Measurements from ENCODE around the gene EYA4. TPM values are rescaled to one million over a fixed set of nuclear protein-coding genes. Genes with fewer than 3 reads are reported as not detected.

Gene EYA4
- total RNA-seq, 2 experiments from 2014 or later = not detected

GRCh38 chr6:133348846-133349245 is 107.7 kb downstream of the EYA4 start:
- no peak for ATAC-seq (ENCODE audit: poor library complexity)
- CTCF ChIA-PET = no interaction called here

GRCh38 chr6:133350928-133351327 is 109.8 kb downstream of the EYA4 start:
- ChIA-PET CTCF (no interaction called here), POLR2A (no interaction called here)
- Mint-ChIP-seq H3K4me3 (no peak overlapping the region), H3K27me3 (peaks cover 12% of the 10 kb centered on the region), H3K4me1 (ENCODE audit: low read depth) (no peaks in the 10 kb centered on the region), H3K9me3 (no peaks in the 10 kb centered on the region), H3K27ac (no peak overlapping the region), H3K36me3 (ENCODE audit: low read depth) (no peaks in the 10 kb centered on the region)
- ATAC-seq (ENCODE audit: poor library complexity) (no peak), DNase-seq (no peak)
- Histone ChIP-seq H3K36me3 (ENCODE audit: insufficient read depth, low read length) (no peaks in the 10 kb centered on the region), H3K9me3 (ENCODE audit: control insufficient read depth in 1 of 2, insufficient read depth in 1 of 2, low read length in 2 of 2) (no peaks in the 10 kb centered on the region), H3K4me1 (ENCODE audit: insufficient read depth, low read length) (no peaks in the 10 kb centered on the region), H3K27ac (ENCODE audit: low read depth in 1 of 2, low read length in 2 of 2) (no peak overlapping the region), H3K27me3 (ENCODE audit: control insufficient read depth in 1 of 2, insufficient read depth in 2 of 2, low read length in 2 of 2) (no peaks in the 10 kb centered on the region), H3K4me3 (ENCODE audit: low read length) (no peak overlapping the region)
- intact Hi-C loops (cut with DNase I, micrococcal nuclease) = no loop called here
- TF ChIP-seq CTCF (IDR thresholded peaks at IDR 0.05) = no peak

More at GRCh38 chr6:133348846-133349245, 107.7 kb downstream of the EYA4 start:
- Histone ChIP-seq H3K9me3 (ENCODE audit: control insufficient read depth in 1 of 2, insufficient read depth in 1 of 2, low read length in 2 of 2) (no peaks in the 10 kb centered on the region), H3K27ac (ENCODE audit: low read depth in 1 of 2, low read length in 2 of 2) (no peak overlapping the region), H3K27me3 (ENCODE audit: control insufficient read depth in 1 of 2, insufficient read depth in 2 of 2, low read length in 2 of 2) (no peaks in the 10 kb centered on the region), H3K36me3 (ENCODE audit: insufficient read depth, low read length) (no peaks in the 10 kb centered on the region), H3K4me3 (ENCODE audit: low read length) (no peak overlapping the region), H3K4me1 (ENCODE audit: insufficient read depth, low read length) (no peaks in the 10 kb centered on the region)
- Mint-ChIP-seq H3K4me1 (ENCODE audit: low read depth) (no peaks in the 10 kb centered on the region), H3K9me3 (no peaks in the 10 kb centered on the region), H3K27ac (no peak overlapping the region), H3K27me3 (peaks cover 8% of the 10 kb centered on the region), H3K4me3 (no peak overlapping the region), H3K36me3 (ENCODE audit: low read depth) (no peaks in the 10 kb centered on the region)
- POLR2A ChIA-PET = no interaction called here
- intact Hi-C loops (cut with DNase I, micrococcal nuclease) = no loop called here
- DNase-seq = no peak
- TF ChIP-seq CTCF (IDR thresholded peaks at IDR 0.05) = no peak

- no peaks in the 10 kb centered on the region for H3K36me3 ChIP-seq (ENCODE audit: insufficient read depth, low read length)
- Mint-ChIP-seq H3K9me3 (no peaks in the 10 kb centered on the region), H3K36me3 (ENCODE audit: low read depth) (no peaks in the 10 kb centered on the region), H3K4me3 (no peak overlapping the region), H3K27me3 (peaks cover 12% of the 10 kb centered on the region), H3K4me1 (ENCODE audit: low read depth) (no peaks in the 10 kb centered on the region), H3K27ac (no peak overlapping the region)
- no peak overlapping the region for H3K27ac ChIP-seq (ENCODE audit: low read depth in 1 of 2, low read length in 2 of 2)
- H3K27me3 ChIP-seq (ENCODE audit: control insufficient read depth in 1 of 2, insufficient read depth in 2 of 2, low read length in 2 of 2) = no peaks in the 10 kb centered on the region
- no peak for DNase-seq
- CTCF ChIA-PET = no interaction called here
- no peak for TF ChIP-seq CTCF (IDR thresholded peaks at IDR 0.05)
- no peak for ATAC-seq (ENCODE audit: poor library complexity)
- H3K9me3 ChIP-seq (ENCODE audit: control insufficient read depth in 1 of 2, insufficient read depth in 1 of 2, low read length in 2 of 2) = no peaks in the 10 kb centered on the region
- no peak overlapping the region for H3K4me3 ChIP-seq (ENCODE audit: low read length)
- POLR2A ChIA-PET = no interaction called here
- no peaks in the 10 kb centered on the region for H3K4me1 ChIP-seq (ENCODE audit: insufficient read depth, low read length)
- intact Hi-C loops (cut with DNase I, micrococcal nuclease) = no loop called here
These were observed 110.9 kb downstream of the EYA4 start for GRCh38 chr6:133352046-133352445.
